Gastrocnemius medialis (tissue), 4 donors: ENCODE data around the gene ANTKMT.

Source experiments
- POLR2A ChIP-seq, 2 donors: fragments of 450-650 bp; IDR thresholded peaks; one replicate each; pipeline ENCODE4 v1.6.1; 2017; ENCODE audit warnings: antibody characterized with exemption in 2 of 2, mild to moderate bottlenecking in 2 of 2, moderate library complexity in 2 of 2
- TF ChIP-seq, protein P1 (sequence below), 5 experiments: fragments of 450-650 bp in 3 of 5; fragments of 200-600 bp in 2 of 5; sonication (generic) in 2 of 5; IDR thresholded peaks in 4 of 5; conservative IDR thresholded peaks in 1 of 5; 1 replicate in 4 of 5; 2 replicates in 1 of 5; pipeline ENCODE4 v1.5.1; 2016 to 2019; ENCODE audit warnings: antibody characterized with exemption in 5 of 5, mild to moderate bottlenecking in 3 of 5, moderate library complexity in 3 of 5

DNA sequence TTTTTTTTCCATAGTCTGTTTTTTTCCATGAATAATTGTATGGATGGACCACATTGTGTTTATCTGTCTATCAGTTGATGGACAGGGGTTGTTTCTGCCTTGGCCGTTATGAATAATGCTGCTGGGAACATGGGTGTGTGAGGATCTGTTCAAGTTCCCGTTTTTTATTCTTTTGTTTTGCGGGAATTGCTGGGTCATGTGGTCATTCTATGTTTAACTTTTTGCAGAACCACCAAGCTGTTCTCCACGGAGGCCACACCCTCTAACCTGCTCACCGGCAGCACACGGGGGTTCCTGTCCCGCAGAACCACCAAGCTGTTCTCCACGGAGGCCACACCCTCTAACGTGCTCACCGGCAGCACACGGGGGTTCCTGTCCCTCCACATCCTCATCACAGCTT is 33.7 kb downstream of the ANTKMT start:
- TF ChIP-seq POLR2A (IDR thresholded peaks at IDR 0.05): no peak
- TF ChIP-seq, protein P1, sequence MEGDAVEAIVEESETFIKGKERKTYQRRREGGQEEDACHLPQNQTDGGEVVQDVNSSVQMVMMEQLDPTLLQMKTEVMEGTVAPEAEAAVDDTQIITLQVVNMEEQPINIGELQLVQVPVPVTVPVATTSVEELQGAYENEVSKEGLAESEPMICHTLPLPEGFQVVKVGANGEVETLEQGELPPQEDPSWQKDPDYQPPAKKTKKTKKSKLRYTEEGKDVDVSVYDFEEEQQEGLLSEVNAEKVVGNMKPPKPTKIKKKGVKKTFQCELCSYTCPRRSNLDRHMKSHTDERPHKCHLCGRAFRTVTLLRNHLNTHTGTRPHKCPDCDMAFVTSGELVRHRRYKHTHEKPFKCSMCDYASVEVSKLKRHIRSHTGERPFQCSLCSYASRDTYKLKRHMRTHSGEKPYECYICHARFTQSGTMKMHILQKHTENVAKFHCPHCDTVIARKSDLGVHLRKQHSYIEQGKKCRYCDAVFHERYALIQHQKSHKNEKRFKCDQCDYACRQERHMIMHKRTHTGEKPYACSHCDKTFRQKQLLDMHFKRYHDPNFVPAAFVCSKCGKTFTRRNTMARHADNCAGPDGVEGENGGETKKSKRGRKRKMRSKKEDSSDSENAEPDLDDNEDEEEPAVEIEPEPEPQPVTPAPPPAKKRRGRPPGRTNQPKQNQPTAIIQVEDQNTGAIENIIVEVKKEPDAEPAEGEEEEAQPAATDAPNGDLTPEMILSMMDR (IDR thresholded peaks at IDR 0.05 in 4 of 5, conservative IDR thresholded peaks at IDR 0.05 in 1 of 5): no peak
